ENCODE data around the gene IRGQ.

GRCh38 chr19:43545981-43546380 is 50.0 kb downstream of the IRGQ start:
- TF ChIP-seq CTCF (IDR thresholded peaks at IDR 0.05) = no peak
- TF ChIP-seq POLR2A (IDR thresholded peaks at IDR 0.05) = no peak

All from esophagus squamous epithelium (tissue), 4 donors.